A673 (cell line): ENCODE results near the gene KRTAP22-2.

ENCODE experiments used
- CTCF ChIP-seq: fragments of 300-800, 200-600 bp; sonication (generic); conservative IDR thresholded peaks from 2 replicates; pipeline ENCODE4 v1.5.1; 2017; ENCODE audit warnings: low read depth, mild to moderate bottlenecking, antibody characterized with exemption, low read length, moderate library complexity, mixed read lengths
- EZH2 ChIP-seq: fragments of 200-600 bp; sonication (generic); IDR thresholded peaks from 2 replicates; pipeline ENCODE4 v1.6.1; 2017; ENCODE audit warnings: borderline replicate concordance, low read depth, mild to moderate bottlenecking, mixed read lengths, antibody characterized with exemption, low read length; ENCODE audit not compliant: poor library complexity, severe bottlenecking

DNA sequence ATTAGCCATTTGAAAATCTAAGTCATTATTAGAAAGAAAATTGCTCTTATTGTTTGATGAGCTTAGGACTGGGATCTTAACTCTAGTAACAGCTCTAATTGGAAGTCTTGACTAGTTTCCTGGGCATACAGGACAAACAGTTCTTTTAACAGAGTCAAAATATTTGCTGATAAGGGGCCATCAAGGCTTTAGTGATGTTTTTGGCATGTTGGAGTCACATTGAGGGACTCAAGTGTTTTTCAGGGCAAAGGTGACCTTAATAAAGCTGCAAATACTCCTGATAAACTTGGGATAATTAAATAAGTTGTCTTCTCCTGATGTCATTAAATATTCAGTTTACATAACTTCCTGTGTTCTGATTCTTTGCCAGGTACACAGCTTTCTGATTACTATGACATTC is 22.6 kb downstream of the KRTAP22-2 start:
- no peak for TF ChIP-seq CTCF
- TF ChIP-seq EZH2 = no peak
